OCI-LY7 (cell line): ENCODE measurements around the gene LEO1. TPM values are rescaled to one million over a fixed set of nuclear protein-coding genes. Genes with fewer than 3 reads are reported as not detected.

ENCODE experiments used
- BruUV-seq: library from RNA; stranded (reverse); fragments of 400-500 nt; replicated peaks from 2 replicates; lab custom pipeline; 2021; lab: Mats Ljungman, UMichigan
- CTCF ChIA-PET: fragments of 300-600 bp; sonication (Branson Sonifier 250); formaldehyde crosslinking; loops from one replicate; lab custom pipeline; 2022; ENCODE audit warnings: antibody characterized with exemption; ENCODE audit not compliant: unreplicated experiment; lab: Charles Lee
- POLR2A ChIA-PET: fragments of 300-600 bp; sonication (Branson Sonifier 250); formaldehyde crosslinking; loops from one replicate; lab custom pipeline; 2022; ENCODE audit warnings: antibody characterized with exemption; lab: Charles Lee
- DNase-seq: peaks from one replicate; pipeline ENCODE4 v3.0.0-alpha.2; 2015; ENCODE audit warnings: low spot score
- H2AFZ ChIP-seq: fragments of 200-600 bp; sonication (generic), shearing (Covaris generic); 2 replicates; pipeline ENCODE4 v1.6.1; 2014; ENCODE audit warnings: mild to moderate bottlenecking, antibody characterized with exemption, low read length, moderate library complexity
- H3K27ac ChIP-seq: fragments of 200-600 bp; sonication (generic); 2 replicates; pipeline ENCODE4 v1.5.1; 2014; ENCODE audit warnings: mixed run types, low read depth, mild to moderate bottlenecking, moderate library complexity, low read length, inconsistent platforms; ENCODE audit not compliant: poor library complexity, severe bottlenecking
- H3K36me3 ChIP-seq: fragments of 200-600 bp; sonication (generic); 2 replicates; pipeline ENCODE4 v1.6.1; 2014; ENCODE audit warnings: mild to moderate bottlenecking, antibody characterized with exemption, low read length, moderate library complexity, mixed read lengths; ENCODE audit not compliant: insufficient read depth
- H3K4me1 ChIP-seq: fragments of 200-600 bp; sonication (generic); 2 replicates; pipeline ENCODE4 v1.5.1; 2014; ENCODE audit warnings: mild to moderate bottlenecking, low read length; ENCODE audit not compliant: insufficient read depth, poor library complexity, severe bottlenecking
- H3K4me2 ChIP-seq: fragments of 200-600 bp; sonication (generic); 2 replicates; pipeline ENCODE4 v1.6.1; 2014; ENCODE audit warnings: mild to moderate bottlenecking, low read length
- H3K4me3 ChIP-seq: fragments of 200-600 bp; sonication (generic); 2 replicates; pipeline ENCODE4 v1.5.1; 2014; ENCODE audit warnings: mild to moderate bottlenecking, low read depth, low read length; ENCODE audit not compliant: poor library complexity, severe bottlenecking
- H3K79me2 ChIP-seq: fragments of 200-600 bp; sonication (generic); 2 replicates; pipeline ENCODE4 v1.6.1; 2016; ENCODE audit warnings: low read depth, mild to moderate bottlenecking, low read length, moderate library complexity, mixed read lengths; ENCODE audit not compliant: insufficient read depth
- H3K9me2 ChIP-seq: fragments of 200-600 bp; sonication (generic); 2 replicates; pipeline ENCODE4 v1.6.1; 2016; ENCODE audit warnings: mild to moderate bottlenecking, low read length, mixed read lengths; ENCODE audit not compliant: insufficient read depth
- H3K9me3 ChIP-seq: fragments of 200-600 bp; sonication (generic); 2 replicates; pipeline ENCODE4 v1.6.1; 2014; ENCODE audit warnings: mild to moderate bottlenecking, mixed run types, low read length, mixed read lengths
- H4K20me1 ChIP-seq: fragments of 200-600 bp; sonication (generic); 2 replicates; pipeline ENCODE4 v1.6.1; 2014; ENCODE audit warnings: mild to moderate bottlenecking, antibody characterized with exemption, low read length, moderate library complexity, mixed read lengths; ENCODE audit not compliant: insufficient read depth
- EZH2phosphoT487 ChIP-seq: fragments of 200-600 bp; sonication (generic); IDR thresholded peaks from 2 replicates; pipeline ENCODE4 v1.6.1; 2018; ENCODE audit warnings: low read depth, borderline replicate concordance, mild to moderate bottlenecking, mixed run types, antibody characterized with exemption, low read length, moderate library complexity, mixed read lengths
- intact Hi-C: fragments of 100-400 bp; cut with micrococcal nuclease; formaldehyde crosslinking; loops from one replicate; pipeline ENCODE4 v1.10.0; 2022; ENCODE audit not compliant: unreplicated experiment
- total RNA-seq, 2 experiments: library from RNA; depleted of rRNA in 1 of 2; stranded (reverse); fragments of >200 nt in 1 of 2; shearing (Covaris generic) in 1 of 2; gene quantifications; 2 replicates each; pipeline ENCODE4 v1.2.3, GENCODE V29; 2014 to 2022
- TF ChIP-seq, protein P1 (sequence below): fragments of 200-600 bp; sonication (generic); conservative IDR thresholded peaks from 2 replicates; pipeline ENCODE4 v1.5.1; 2014; ENCODE audit warnings: mild to moderate bottlenecking, antibody characterized with exemption, low read length, moderate library complexity, mixed read lengths

LEO1 gene
- total RNA-seq, 2 experiments from 2014 or later = 22.0 to 34.4 TPM

DNA sequence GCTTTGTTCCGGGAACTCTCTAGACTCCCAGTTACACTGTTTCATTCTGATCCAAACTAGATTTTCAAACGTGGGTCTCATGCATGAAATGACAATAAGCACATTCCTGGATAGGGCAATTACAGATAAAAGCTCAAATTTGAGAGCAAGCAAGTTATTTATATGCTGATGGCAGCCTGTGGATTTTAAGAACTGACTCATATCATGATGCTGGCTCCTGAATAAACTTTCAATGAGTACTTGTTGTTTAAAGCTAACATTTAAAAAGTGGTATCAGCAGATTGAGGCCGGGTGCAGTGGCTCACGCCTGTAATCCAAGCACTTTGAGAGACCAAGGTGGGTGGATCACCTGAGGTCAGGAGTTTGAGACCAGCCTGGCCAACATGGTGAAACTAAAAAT, 66.6 kb downstream of the LEO1 start:
- ChIA-PET POLR2A (interaction anchor here (0.7 to 0.9 kb wide), 2 partner anchors 75 to 125 kb away, joined by 3 read pairs; partner anchors contain the start of gene TMOD3), CTCF (no interaction called here)
- Histone ChIP-seq H3K4me1 (no peaks in the 10 kb centered on the region), H3K9me3 (no peaks in the 10 kb centered on the region), H3K4me3 (no peak overlapping the region), H2AFZ (no peak overlapping the region), H4K20me1 (no peaks in the 10 kb centered on the region), H3K79me2 (no peaks in the 10 kb centered on the region), H3K9me2 (no peaks in the 10 kb centered on the region), H3K36me3 (peaks cover 32% of the 10 kb centered on the region), H3K27ac (no peak overlapping the region), H3K4me2 (no peak overlapping the region)
- no TSS peak for BruUV-seq
- intact Hi-C loops = loop anchor here (10.0 kb wide), 1 partner anchor 250 kb away; no protein-coding TSS in a partner anchor
- TF ChIP-seq, protein P1, sequence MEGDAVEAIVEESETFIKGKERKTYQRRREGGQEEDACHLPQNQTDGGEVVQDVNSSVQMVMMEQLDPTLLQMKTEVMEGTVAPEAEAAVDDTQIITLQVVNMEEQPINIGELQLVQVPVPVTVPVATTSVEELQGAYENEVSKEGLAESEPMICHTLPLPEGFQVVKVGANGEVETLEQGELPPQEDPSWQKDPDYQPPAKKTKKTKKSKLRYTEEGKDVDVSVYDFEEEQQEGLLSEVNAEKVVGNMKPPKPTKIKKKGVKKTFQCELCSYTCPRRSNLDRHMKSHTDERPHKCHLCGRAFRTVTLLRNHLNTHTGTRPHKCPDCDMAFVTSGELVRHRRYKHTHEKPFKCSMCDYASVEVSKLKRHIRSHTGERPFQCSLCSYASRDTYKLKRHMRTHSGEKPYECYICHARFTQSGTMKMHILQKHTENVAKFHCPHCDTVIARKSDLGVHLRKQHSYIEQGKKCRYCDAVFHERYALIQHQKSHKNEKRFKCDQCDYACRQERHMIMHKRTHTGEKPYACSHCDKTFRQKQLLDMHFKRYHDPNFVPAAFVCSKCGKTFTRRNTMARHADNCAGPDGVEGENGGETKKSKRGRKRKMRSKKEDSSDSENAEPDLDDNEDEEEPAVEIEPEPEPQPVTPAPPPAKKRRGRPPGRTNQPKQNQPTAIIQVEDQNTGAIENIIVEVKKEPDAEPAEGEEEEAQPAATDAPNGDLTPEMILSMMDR = no peak
- TF ChIP-seq EZH2phosphoT487 = no peak
- no peak for DNase-seq

DNA sequence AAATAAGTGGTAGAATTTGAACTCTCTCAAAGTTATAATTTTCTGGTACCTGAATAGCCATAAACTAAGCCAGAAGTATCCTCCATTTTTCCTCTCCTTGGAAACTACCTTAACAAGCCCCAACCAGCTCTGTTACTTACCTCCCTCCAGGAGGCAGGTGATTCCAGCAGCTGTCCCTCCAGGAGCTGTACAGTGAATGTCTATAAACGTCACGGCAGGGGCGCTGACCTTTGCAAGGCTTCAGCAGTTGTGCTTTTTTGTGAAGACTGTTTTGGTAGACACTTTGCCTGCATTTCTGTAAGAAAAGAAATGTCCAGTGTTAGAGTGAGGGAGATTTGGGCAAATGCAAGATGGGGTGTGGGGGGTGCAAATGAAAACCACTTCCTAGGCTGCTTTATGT, 67.2 kb downstream of the LEO1 start:
- Histone ChIP-seq H3K79me2 (no peaks in the 10 kb centered on the region), H3K4me3 (no peak overlapping the region), H3K27ac (no peak overlapping the region), H3K4me1 (no peaks in the 10 kb centered on the region), H3K9me3 (no peaks in the 10 kb centered on the region), H2AFZ (no peak overlapping the region), H3K4me2 (no peak overlapping the region), H4K20me1 (no peaks in the 10 kb centered on the region), H3K9me2 (no peaks in the 10 kb centered on the region), H3K36me3 (peaks cover 37% of the 10 kb centered on the region)
- DNase-seq = no peak
- POLR2A ChIA-PET = interaction anchor here (0.6 to 0.9 kb wide), 2 partner anchors 125 to 787 kb away, joined by 3 read pairs; no protein-coding TSS in a partner anchor
- no TSS peak for BruUV-seq
- CTCF ChIA-PET = no interaction called here
- no peak for TF ChIP-seq EZH2phosphoT487
- TF ChIP-seq, protein P1 = no peak
- intact Hi-C loops = loop anchor here (10.0 kb wide), 1 partner anchor 250 kb away; no protein-coding TSS in a partner anchor

DNA sequence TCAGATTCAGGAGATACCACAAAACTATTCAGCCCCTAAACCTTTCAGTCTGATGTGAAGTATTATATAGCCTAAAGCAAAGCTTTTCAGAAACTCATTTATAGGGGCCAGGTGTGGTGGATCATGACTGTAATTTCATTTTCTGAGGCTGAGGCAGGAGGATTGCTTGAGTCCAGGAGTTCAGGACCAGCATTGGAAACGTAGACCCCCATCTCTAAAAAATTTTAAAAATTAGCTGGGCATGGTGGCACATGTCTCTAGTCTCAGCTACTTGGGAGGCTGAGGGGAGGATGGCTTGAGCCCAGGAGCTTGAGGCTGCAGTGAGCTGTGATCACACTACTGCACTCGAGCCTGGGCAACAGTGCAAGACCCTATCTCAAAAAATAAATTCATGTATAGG, 82.1 kb downstream of the LEO1 start:
- no peak for DNase-seq
- no peaks in the 10 kb centered on the region for H3K9me3 ChIP-seq
- H3K9me2 ChIP-seq = no peaks in the 10 kb centered on the region
- ChIA-PET CTCF (no interaction called here), POLR2A (interaction anchor here (0.8 kb wide), 1 partner anchor 33 kb away, joined by 3 read pairs; no protein-coding TSS in a partner anchor)
- H4K20me1 ChIP-seq = no peaks in the 10 kb centered on the region
- TF ChIP-seq EZH2phosphoT487 = no peak
- TF ChIP-seq, protein P1 = no peak
- no TSS peak for BruUV-seq
- intact Hi-C loops = no loop called here
- no peaks in the 10 kb centered on the region for H3K79me2 ChIP-seq
- no peak overlapping the region for H3K4me2 ChIP-seq
- no peak overlapping the region for H3K4me3 ChIP-seq
- no peak overlapping the region for H3K27ac ChIP-seq
- H2AFZ ChIP-seq = no peak overlapping the region
- H3K4me1 ChIP-seq = peaks cover 3% of the 10 kb centered on the region
- H3K36me3 ChIP-seq = peaks cover 36% of the 10 kb centered on the region; the same call in 1 of the 2 replicates
